ENCODE results near the gene SEC23IP.
A peak's percentile ranks its signal among the peaks of the same experiment; 100 is the strongest.
"Not testable (repeated sequence)": the region's sequence is repeated elsewhere in the genome, so short reads cannot be mapped to it uniquely, and the experiment has no call there.

The SEC23IP gene

DNA sequence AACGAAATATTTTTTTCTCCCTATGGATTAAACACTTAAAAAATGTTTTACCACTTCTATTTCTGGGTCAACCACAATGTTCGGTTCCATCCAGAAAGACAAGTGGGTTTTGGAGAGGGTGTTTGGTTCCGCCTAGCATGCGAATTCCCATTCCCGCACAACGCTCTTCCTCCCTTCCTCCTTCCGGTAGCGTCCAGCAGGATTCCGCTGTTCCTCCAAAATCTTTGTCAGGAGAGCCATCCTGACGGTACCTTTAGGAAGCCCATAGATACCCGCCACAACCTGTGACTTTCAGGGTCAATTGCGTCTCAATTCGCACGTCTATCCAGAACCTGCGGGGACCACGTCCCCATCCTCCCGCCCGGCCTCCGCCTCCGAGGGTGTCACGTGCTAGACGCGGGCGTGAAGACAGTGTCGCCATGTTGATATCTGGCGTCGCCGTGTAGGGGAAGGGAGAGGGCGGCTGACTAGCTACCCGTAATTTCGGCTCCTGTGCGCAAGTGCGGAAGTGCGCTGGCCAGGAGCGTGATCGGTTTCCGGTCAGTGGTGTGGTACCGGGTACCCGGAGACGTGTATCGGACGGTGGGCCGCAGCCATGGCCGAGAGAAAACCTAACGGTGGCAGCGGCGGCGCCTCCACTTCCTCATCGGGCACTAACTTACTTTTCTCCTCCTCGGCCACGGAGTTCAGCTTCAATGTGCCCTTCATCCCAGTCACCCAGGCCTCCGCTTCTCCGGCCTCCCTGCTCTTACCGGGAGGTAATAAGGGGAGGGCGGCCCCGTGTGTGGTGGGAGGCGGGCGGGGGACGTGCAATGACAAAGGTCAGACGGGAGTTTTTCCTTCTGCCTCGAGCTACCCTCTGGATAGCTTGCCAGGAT lies at the start of gene SEC23IP:
Gene SEC23IP (plus strand): TSS at position 543 of the 878 bp plus-strand sequence. CDS start 53 bp downstream, at position 596.
- peak; percentile 95 for DNase-seq

DNA sequence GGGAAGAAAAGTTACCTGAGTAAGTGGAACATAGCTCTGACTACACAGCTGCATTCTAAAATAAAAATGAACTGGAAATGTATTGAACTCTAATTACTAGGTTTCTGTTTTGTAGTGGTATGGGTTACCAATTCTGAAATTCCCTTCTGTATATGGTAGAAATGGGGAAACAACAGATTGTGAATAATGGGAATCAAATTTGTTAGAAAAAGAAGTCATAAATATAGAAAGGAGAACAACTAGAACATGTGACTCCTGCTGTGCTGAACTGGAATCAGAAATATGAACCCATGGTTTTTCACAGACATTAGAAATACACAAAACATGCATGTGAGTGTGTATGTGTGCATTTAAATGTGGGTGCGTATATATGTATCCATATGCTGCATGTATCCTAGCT lies 46.9 kb upstream of the SEC23IP start:
- DNase-seq = no peak

DNA sequence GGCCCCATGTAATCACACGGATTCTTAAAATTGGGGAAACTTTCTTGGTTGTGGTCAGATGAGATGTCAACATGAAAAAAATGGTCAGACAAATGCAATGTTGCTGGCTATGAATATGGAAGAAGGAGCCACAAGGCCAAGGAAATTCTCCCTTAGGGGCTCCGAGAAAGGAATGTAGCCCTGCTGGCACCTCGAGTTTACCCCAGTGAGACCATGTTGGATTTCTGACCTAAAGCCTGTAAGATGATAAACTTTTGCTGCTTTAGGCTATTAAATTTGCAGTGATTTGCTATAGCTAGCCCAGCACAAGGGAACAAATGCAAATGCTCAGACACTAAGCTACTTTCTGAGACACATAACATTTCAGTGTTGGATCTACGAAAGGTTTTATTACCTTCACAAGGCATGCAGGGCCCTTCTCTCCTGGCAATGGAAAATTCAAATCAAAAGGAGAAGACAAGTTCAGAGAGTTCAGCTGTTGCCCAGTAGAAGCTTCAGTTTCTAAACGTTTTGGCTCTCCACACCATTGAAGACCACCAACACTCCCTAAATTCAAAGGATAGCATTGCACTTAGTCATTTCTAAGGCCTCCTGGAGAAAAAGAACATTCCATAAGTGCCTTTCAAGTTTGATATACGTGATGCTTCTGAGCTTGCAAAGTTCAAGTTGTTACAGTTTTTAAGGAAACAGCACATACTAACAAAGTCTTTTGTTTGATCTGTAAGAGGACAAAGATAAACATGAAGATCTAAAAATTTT lies 43.3 kb upstream of the SEC23IP start:
- no peak for DNase-seq

DNA sequence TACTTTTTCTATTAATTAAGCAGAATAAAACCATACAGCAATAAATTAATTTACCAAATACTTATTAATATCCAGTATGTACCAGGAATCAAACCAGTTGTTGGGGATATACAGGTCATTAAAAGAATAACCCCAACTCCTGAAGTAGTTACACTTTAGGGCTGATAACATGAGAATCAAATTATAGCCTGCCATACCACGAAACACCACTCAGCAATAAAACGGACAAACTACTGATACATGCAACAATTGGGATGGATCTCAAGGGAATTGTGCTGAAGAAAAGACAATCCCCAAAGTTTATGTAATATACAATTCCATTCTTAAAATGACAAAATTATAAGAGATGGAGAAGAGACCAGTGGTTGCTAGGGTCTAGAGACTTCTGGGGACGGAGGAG lies 42.6 kb upstream of the SEC23IP start:
- DNase-seq = no peak

DNA sequence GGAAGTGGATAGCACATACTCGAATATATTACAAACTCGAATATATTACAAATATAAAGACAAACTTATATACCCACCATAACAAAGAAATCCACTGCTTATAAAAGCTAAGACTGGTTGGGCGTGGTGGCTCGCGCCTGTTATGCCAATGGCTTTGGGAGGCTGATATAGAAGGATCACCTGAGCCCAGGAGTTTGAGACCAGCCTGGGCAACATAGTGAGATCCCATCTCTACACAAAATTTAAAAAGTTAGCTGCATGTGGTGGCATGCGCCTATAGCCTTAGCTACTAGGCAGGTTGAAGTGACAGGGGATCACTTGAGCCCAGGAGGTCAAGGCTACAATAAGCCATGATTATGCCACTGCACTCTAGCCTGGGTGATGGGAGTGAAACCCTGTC lies 40.3 kb upstream of the SEC23IP start:
- DNase-seq = no peak

DNA sequence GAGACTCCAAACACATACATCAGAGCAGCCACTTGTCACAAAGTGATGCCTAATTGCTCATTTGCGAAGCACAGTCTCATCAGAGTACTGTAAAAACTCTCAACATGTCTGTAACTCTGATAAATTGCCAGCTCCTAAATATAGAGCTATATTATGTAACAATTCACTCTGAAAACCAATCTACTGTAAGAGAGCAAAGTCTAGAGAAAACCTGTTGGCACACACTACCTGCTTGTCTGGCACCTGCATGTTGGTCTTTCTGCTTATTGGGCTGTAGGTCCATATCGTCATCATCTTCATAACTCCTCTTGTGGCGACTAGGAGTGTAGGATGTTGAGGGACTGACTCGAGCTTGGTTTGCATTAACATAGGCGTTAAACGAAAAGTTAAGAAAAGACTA lies 39.7 kb upstream of the SEC23IP start:
- DNase-seq = no peak

DNA sequence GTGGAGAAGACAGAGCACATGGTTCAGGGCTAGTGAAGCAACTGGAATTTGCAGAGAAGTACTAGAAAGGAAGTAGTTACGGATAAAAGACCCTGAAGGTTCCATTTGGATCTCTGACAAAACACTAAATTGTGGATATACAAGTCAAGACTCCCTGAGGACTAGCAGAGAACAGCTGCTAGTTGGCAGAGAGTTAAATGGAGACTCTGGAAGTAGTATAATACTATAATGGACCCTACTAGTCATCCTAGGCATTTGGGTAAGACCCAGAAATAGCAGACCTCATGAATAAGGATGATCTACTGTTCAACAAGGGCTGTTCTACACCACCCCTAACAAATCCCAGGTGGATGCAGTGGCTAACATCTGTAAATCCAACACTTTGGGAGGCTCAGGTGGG lies 39.0 kb upstream of the SEC23IP start:
- no peak for DNase-seq

DNA sequence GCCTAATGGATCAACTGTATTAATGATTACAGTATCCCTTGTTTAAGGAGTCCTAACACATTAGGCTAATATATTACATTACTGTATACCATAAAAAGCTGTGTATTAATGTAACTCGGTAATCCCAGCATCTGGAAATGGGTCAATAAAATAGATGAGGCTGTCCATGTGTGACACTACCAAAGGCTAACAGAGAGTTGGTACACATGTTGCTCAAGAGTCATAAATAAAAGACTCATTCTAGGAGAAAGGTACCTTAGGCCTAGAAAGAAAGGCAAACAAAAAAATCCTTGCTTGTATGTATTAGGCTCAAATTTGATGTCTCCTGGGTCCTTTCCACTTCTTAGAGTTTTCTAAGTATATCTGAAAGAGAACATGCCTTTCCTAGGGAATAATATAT lies 34.5 kb upstream of the SEC23IP start:
- DNase-seq = no peak

DNA sequence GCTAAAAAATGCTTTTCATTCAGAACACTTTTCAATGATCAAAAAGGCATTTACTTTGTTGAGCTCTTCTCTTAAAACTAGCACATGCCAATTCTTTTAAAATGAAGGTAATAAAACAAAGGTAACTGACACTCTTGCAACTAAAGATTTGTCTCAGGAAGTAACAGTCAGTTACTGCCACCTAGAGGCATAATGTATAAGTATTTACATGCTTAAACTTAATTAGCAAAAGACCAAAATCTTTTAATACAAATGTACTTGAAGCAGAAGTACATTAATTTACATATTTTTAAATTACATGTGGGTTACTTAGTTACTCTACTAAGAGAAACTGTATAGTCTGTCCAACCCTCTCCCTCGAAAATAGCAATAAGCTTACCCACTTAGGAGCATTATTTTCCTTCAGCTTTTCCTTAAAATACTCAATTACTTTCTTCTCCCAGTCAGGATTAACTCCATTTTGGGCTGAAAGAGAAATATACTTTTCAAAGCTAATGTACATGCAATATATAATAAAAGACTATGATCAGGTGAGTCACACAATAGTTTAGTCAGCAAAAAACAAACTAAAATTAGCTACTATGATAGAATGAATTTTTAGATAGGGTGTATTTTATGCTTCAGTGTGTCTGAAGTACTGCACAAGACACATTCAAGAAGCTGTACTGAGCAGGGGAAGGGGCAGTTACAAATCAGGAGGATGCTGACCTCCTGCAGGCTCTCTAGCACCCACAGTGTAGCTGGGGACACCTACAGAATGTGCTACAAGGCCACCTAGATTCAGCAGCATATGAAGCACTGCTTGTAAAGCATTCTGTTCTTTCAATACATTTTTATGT lies 32.9 kb upstream of the SEC23IP start:
- DNase-seq = peak; percentile 23

DNA sequence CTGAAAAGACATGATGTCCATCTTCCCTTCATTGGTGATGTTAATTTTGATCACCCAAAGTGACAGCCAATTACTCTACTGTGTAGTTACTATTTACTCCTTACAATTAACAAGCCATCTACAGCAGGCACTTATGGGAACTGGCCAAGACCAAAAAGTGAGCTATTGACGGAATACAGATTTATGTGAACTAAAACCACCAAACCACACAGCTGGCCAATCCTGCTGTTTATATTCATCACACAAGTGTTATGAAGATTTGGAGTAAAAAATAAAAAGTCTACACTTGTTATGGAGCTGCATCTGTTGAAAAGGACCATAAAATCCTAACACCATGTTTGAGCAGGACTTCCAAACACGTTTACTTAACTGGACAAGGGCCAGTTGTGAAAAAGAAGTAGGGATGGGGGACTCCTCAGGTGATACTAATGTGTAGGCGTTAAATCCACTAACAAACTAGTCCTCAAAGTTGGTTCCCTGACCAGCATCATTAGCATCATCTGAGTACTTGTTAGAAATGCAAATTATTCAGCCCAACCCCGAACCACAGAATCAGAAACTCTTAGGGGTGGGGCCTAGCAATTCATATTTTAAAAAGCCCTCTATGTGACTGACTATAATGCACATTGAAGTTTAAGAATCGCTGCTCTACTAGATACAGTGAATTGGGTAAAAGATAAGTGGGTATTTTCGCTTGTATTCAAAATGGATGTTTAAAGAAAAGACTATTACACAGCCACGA lies 31.5 kb upstream of the SEC23IP start:
- no peak for DNase-seq

DNA sequence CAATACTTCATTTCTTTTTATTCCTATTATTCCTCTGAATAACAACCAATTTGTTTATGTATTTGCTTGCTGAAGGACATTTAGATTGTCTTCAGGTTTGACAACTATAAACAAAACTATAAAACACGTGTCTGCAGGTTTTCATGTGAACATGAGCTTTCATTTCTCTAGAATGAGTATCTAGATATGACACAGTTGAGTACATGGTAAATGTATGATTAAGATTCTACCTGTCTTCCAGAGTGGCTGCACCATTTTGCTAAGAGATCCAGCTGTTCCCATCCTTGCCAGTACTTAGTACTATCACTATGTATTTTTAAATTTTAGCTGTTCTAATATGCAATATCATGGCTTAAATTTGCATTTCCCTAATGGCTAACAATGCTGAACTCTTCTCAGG lies 30.0 kb upstream of the SEC23IP start:
- DNase-seq = no peak

DNA sequence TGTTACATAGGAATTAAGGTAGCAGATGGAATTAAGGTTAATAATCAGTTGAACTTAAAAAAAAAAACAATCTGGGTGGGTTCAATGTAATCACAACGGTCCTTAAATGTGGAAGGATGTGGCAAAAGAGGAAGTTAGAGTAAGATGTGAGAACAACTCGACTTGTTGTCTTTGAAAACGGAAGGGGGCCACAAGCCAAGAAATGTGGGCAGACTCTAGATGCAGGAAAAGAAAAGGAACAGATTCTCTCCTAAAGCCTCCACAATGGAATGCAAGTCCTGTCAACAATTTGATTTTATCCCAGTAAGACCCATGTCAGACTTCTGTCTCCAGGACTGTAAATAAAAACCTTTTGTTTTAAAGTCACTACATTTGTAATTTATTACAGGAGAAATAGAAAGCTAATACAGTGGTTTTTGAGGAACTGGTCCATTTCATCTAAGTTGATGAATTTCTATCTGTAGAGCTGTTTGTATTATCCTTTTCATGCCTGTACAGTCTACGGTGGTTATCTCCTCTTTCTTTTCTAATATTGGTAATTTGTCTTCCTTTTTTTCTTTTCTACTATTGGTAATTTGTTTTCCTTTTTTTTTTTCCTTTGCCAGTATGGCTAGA lies 28.5 kb upstream of the SEC23IP start:
- DNase-seq = no peak

DNA sequence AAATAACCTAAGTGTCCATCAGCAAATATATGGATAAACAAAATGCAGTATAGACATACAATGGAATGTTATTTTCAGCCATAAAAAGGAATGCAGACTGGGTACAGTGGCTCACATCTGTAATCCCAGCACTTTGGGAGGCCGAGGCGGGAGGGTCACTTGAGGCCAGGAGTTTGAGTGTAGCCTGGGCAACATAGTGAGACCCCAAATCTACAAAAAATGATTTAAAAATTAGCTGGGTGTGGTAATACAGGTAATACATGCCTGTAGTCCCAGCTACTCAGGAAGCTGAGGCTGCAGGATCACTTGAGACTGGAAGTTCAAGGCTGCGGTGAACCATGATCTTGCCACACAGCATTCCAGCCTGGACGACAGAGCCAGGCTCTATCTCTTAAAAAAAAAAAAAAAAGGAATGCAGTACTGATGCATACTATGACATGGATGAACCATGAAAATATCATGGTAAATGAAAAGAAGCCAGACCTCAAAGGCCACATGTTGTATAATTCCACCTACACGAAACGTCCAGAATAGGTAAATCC lies 26.8 kb upstream of the SEC23IP start:
- no peak for DNase-seq

DNA sequence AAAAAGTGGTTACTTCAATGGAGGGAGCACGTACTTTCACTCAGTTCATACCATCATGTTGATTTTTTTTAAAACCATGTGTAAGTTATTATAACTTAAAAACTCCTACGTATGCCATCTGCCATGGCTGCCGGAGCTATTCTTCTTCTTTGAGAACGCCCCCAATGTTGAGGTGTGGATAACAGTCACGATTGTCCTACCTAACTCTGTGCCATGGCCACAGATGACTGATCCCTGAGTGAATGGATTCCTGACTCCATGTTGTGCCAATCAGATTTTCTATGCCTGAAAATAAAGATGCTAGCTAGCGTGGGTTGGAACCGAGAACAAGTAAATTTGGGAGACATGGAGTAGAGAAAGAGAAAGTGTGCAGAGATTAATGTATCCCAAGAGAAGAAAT lies 25.2 kb upstream of the SEC23IP start:
- DNase-seq = no peak

DNA sequence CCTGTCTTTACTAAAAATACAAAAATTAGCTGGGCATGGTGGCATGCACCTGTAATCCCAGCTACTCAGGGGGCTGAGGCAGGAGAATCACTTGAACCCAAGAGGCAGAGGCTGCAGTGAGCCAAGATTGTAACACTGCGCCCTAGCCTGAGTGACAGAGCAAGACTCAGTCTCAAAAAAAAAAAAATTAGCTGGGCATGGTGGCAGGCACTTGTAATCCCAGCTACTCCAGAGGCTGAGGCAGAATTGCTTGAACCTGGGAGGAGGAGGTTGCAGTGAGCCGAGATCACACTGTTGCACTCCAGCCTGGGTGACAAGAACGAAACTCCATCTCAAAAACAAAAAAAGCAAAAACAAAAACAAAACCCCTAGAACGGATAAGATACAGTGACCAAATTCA lies 23.1 kb upstream of the SEC23IP start:
- DNase-seq = not testable (repeated sequence)

DNA sequence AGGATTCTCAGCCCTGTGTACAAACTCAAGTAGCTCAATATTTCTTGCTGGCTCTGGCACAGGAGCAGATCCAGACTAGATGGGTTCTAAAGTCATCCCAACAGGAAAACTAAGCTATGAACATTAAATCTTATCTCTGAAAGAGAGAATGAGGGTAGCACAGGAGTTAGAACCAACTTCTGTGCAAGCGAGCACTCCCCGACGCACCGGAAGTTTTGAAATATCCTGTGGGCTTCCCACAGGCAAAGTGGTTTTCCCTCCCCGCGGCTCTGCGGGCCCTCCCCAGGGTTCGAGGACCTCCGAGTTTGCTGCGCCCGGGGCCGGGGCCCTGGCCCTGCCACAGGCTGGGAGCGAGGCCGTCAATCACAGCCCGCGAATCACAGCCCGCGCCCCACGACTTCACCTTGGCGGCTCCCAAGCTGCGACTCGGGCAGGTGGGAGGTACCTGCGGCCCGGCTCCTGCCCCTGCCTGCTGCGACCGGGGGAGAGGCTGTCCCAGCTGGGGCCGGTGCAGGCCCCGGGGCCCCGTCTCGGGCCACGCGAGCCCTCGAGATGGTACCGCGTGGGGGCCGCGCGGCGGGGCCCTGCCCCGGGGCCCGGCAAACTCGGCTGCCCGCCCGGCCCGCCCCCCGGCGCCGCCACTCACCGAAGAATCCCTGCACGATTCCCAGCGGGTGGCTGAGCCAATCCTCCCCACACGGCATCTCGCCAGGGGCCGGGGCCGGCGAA lies 20.5 kb upstream of the SEC23IP start:
- DNase-seq = peak; percentile 77

DNA sequence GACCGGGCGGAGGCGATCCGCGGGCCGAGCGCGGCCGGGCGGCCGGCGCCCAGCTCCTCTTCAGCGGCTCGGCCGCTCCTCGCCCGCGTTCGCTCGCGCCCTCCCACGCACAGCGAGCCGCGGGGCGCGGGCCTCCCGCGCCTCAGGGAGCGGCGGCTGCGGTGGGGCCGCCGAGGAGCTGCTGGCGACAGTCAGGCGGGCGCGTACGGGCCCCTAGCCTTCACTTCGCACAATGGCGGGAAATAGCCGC lies 20.0 kb upstream of the SEC23IP start, which contains the start of gene MCMBP:
Gene MCMBP (minus strand): TSS at position 234 of the 250 bp plus-strand sequence. CDS start 259 bp downstream, outside the sequence.
- DNase-seq = no peak

DNA sequence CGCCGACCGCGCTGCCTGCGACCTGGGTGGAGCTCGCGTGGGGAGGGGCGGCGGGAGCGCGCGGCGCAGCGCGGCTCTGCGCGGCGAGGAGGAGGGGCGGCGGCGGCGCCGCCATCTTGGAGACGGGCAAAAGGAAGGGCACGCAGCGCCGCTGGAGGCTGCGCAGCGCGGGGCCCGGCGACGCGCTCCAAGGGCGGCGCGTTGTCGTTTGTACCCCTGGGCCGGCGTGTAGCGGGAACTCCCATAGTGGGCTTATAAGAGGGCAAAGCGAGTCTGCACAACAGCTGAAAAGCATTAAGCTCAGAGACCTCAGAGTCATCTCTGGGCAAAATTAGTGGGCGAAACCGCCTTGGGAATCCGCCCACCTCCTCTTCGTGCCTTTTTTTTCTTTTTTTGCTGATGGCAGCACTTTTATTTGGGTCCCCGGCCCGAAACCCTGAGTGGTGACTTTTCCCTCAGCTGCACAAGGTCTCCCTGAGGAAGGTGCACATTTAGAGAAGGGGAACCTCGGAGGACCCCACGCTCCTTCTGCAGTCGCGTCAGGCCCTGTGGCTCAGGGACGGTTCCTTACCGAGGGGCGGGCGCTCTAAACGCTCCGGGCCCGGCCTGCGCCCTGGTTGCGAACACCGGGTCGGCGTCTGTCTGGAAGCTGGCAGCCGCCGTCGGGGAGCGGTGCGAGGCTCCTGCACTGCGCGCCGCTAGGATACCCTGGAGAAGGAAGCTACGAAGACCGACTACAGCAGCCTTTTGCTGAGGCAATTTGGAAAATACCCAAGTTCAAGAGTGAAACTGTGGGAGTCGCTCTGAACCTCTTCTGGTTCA lies 19.5 kb upstream of the SEC23IP start:
- DNase-seq = peak; percentile 92

DNA sequence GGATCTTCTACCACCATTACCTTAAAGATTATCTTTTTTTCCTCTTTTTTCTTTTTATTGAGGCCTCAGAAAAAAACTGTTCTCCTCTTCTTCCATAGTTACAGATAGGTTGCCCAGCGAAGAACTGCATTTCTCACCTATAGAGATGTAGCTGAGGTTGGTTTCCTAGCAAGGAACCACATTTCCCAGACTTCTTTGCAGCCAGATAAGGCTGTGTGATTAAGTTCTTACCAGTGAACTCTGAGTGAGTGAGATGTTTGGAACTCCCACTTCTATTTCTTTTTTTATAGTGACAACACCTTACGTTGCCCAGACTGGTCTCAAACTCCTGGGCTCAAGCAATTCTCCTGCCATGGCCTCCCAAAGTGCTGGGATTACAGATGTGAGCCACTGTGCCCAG lies 14.0 kb upstream of the SEC23IP start:
- no peak for DNase-seq

DNA sequence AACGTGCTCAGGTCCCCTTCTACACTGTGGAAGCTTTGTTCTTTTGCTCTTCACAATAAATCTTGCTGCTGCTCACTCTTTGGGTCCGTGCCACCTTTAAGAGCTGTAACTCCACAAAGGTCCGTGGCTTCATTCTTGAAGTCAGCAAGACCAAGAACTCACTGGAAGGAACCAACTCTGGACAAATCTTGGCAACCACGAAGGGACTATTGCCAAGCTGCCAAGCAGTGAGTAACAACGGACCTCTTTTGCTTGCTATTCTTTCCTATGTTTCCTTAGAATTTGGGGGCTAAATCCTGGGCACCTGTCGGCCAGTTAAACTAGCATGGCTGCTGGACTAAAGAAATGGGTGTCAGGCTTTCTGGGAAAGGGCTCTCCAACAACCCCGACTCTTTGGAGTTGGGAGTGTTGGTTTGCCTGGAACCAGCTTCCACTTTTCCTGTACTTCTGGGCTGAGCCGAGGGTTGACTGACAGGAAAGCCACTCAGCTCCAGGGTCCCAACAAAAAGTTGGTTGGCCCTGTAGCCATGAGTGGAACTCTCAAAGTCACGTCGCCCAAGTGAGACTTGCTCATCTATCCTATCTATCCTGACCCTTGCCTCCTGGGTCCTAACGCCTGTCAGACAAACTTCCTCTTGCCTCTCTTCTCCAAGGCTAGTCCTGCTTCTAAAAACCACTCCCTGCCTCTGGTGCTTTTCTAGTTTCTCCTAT lies 8.5 kb upstream of the SEC23IP start:
- not testable (repeated sequence) for DNase-seq
